Ovary (tissue), 3 donors: ENCODE measurements around the gene VPS13A.

Experiments used
- EP300 ChIP-seq: sonication (generic); formaldehyde crosslinking; IDR thresholded peaks from one replicate; pipeline ENCODE4 v1.6.1; 2017; ENCODE audit warnings: antibody characterized with exemption
- POLR2A ChIP-seq: fragments of 450-650 bp; IDR thresholded peaks from one replicate; pipeline ENCODE4 v1.6.1; 2017; ENCODE audit warnings: antibody characterized with exemption, mild to moderate bottlenecking, moderate library complexity
- TF ChIP-seq, protein P1 (sequence below), 3 donors: fragments of 450-650 bp in 2 of 3; fragments of 200-600 bp in 1 of 3; IDR thresholded peaks; one replicate each; pipeline versions ENCODE4 v1.5.1 to v1.8.0; 2016 to 2022; ENCODE audit warnings: antibody characterized with exemption in 3 of 3, mild to moderate bottlenecking in 1 of 3
- donor health status: DM: no; HTN: no; CAD: no.

DNA sequence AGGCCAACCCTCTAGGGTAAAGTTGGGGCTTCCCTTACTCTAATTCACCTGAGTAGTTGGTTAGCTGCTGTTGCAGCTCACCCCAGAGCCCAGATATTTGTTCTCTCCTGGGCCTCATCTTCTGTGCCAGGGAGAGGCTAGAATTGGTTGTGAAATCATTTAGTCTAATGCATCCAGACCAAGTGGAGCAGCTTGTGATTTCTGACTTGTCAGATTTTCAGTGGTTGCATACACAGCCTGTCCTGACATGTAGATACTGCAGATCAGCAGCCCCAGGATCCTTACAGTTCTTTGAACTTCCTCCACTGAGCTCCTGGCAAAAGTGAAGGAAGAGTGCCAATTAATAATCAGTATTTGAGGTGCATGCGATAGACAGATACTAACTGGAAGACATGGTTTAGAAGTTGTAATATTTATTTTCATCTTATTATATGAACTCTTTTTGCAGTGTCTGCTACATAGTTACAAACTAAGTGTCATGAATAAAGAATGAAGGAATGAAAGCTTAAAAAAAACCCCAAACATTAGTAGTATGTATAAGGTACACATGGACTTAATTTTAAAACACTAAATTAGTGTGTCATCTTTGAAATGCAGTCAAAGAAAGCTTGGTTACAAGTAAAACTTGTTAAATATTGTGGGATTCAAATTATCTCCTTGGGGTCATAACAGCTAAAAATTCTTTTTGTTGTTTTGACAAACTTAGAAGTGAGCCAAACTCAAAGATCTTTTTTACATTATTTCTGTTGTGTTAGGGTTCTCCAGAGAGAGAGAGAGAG lies 128.5 kb downstream of the VPS13A start:
- TF ChIP-seq, protein P1, sequence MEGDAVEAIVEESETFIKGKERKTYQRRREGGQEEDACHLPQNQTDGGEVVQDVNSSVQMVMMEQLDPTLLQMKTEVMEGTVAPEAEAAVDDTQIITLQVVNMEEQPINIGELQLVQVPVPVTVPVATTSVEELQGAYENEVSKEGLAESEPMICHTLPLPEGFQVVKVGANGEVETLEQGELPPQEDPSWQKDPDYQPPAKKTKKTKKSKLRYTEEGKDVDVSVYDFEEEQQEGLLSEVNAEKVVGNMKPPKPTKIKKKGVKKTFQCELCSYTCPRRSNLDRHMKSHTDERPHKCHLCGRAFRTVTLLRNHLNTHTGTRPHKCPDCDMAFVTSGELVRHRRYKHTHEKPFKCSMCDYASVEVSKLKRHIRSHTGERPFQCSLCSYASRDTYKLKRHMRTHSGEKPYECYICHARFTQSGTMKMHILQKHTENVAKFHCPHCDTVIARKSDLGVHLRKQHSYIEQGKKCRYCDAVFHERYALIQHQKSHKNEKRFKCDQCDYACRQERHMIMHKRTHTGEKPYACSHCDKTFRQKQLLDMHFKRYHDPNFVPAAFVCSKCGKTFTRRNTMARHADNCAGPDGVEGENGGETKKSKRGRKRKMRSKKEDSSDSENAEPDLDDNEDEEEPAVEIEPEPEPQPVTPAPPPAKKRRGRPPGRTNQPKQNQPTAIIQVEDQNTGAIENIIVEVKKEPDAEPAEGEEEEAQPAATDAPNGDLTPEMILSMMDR (IDR thresholded peaks at IDR 0.05) = no peak
- no peak for TF ChIP-seq POLR2A
- no peak for TF ChIP-seq EP300
